ENCODE measurements around the gene ATRNL1. TPM values are rescaled to one million over a fixed set of nuclear protein-coding genes. Genes with fewer than 3 reads are reported as not detected.

Gene ATRNL1
- total and polyA plus RNA-seq, 2 experiments from 2014 or later = 4.8 to 29.7 TPM

DNA sequence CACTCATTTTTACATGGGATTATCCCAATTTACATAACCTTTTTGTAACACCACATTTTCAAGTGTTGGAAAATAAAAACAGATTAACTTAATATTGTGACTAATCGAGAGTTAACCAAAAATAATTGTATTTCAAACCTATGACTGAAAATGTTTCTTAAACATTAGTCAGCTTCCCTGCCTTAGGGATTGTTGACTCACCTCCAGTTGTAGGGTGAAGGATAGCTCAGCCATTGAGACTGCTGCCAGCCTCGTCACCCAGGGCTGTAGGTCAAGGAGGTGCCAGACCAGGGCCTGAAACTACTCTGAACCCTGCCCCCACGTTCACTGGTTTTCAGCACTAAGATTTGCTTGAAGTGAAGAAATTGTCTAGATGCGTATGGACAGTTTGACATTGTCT, 828.6 kb downstream of the ATRNL1 start:
- ATAC-seq (no peak), DNase-seq (ENCODE audit: low spot score) (no peak)
- Histone ChIP-seq H3K36me3 (ENCODE audit: insufficient read depth) (no peaks in the 10 kb centered on the region), H3K9me2 (ENCODE audit: insufficient read depth) (no peaks in the 10 kb centered on the region), H3K27me3 (ENCODE audit: insufficient read depth) (no peaks in the 10 kb centered on the region), H3K4me1 (ENCODE audit: insufficient read depth) (peaks cover 5% of the 10 kb centered on the region; the same call in 1 of the 2 replicates), H4K20me1 (replicated peaks; ENCODE audit: insufficient read depth) (no peaks in the 10 kb centered on the region), H3K79me2 (replicated peaks; ENCODE audit: insufficient read depth) (no peaks in the 10 kb centered on the region), H2AFZ (no peak overlapping the region), H3K4me3 (no peak overlapping the region), H3F3A (replicated peaks; ENCODE audit: low read depth) (no peaks in the 10 kb centered on the region), H3K4me2 (no peak overlapping the region), H3K27ac (ENCODE audit: low read depth) (no peak overlapping the region)
- no peak overlapping the region for H3K27ac Mint-ChIP-seq
- H3K9me3 Mint-ChIP-seq = peaks cover 8% of the 10 kb centered on the region; the same call in 2 of the 3 replicates
- peaks cover 5% of the 10 kb centered on the region; the same call in 2 of the 3 replicates for H3K36me3 Mint-ChIP-seq (ENCODE audit: low read depth)
- H3K27me3 Mint-ChIP-seq (ENCODE audit: insufficient read depth, low read depth, poor library complexity) = no peaks in the 10 kb centered on the region
- H3K4me1 Mint-ChIP-seq = peaks cover 6% of the 10 kb centered on the region; the same call in 2 of the 3 replicates
- H3K4me3 Mint-ChIP-seq = no peak overlapping the region
- TF ChIP-seq, protein P1, sequence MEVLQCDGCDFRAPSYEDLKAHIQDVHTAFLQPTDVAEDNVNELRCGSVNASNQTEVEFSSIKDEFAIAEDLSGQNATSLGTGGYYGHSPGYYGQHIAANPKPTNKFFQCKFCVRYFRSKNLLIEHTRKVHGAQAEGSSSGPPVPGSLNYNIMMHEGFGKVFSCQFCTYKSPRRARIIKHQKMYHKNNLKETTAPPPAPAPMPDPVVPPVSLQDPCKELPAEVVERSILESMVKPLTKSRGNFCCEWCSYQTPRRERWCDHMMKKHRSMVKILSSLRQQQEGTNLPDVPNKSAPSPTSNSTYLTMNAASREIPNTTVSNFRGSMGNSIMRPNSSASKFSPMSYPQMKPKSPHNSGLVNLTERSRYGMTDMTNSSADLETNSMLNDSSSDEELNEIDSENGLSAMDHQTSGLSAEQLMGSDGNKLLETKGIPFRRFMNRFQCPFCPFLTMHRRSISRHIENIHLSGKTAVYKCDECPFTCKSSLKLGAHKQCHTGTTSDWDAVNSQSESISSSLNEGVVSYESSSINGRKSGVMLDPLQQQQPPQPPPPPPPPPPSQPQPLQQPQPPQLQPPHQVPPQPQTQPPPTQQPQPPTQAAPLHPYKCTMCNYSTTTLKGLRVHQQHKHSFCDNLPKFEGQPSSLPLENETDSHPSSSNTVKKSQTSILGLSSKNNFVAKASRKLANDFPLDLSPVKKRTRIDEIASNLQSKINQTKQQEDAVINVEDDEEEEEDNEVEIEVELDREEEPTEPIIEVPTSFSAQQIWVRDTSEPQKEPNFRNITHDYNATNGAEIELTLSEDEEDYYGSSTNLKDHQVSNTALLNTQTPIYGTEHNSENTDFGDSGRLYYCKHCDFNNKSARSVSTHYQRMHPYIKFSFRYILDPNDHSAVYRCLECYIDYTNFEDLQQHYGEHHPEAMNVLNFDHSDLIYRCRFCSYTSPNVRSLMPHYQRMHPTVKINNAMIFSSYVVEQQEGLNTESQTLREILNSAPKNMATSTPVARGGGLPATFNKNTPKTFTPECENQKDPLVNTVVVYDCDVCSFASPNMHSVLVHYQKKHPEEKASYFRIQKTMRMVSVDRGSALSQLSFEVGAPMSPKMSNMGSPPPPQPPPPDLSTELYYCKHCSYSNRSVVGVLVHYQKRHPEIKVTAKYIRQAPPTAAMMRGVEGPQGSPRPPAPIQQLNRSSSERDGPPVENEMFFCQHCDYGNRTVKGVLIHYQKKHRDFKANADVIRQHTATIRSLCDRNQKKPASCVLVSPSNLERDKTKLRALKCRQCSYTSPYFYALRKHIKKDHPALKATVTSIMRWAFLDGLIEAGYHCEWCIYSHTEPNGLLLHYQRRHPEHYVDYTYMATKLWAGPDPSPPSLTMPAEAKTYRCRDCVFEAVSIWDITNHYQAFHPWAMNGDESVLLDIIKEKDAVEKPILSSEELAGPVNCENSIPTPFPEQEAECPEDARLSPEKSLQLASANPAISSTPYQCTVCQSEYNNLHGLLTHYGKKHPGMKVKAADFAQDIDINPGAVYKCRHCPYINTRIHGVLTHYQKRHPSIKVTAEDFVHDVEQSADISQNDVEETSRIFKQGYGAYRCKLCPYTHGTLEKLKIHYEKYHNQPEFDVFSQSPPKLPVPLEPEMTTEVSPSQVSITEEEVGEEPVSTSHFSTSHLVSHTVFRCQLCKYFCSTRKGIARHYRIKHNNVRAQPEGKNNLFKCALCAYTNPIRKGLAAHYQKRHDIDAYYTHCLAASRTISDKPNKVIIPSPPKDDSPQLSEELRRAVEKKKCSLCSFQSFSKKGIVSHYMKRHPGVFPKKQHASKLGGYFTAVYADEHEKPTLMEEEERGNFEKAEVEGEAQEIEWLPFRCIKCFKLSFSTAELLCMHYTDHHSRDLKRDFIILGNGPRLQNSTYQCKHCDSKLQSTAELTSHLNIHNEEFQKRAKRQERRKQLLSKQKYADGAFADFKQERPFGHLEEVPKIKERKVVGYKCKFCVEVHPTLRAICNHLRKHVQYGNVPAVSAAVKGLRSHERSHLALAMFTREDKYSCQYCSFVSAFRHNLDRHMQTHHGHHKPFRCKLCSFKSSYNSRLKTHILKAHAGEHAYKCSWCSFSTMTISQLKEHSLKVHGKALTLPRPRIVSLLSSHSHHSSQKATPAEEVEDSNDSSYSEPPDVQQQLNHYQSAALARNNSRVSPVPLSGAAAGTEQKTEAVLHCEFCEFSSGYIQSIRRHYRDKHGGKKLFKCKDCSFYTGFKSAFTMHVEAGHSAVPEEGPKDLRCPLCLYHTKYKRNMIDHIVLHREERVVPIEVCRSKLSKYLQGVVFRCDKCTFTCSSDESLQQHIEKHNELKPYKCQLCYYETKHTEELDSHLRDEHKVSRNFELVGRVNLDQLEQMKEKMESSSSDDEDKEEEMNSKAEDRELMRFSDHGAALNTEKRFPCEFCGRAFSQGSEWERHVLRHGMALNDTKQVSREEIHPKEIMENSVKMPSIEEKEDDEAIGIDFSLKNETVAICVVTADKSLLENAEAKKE (CRISPR knock-in tag; IDR thresholded peaks at IDR 0.05) = no peak
- no peak for TF ChIP-seq JUNB (IDR thresholded peaks at IDR 0.05; ENCODE audit: unreplicated experiment)
- TF ChIP-seq STAT1 (IDR thresholded peaks at IDR 0.05; ENCODE audit: unreplicated experiment) = no peak
- TF ChIP-seq, protein P2, sequence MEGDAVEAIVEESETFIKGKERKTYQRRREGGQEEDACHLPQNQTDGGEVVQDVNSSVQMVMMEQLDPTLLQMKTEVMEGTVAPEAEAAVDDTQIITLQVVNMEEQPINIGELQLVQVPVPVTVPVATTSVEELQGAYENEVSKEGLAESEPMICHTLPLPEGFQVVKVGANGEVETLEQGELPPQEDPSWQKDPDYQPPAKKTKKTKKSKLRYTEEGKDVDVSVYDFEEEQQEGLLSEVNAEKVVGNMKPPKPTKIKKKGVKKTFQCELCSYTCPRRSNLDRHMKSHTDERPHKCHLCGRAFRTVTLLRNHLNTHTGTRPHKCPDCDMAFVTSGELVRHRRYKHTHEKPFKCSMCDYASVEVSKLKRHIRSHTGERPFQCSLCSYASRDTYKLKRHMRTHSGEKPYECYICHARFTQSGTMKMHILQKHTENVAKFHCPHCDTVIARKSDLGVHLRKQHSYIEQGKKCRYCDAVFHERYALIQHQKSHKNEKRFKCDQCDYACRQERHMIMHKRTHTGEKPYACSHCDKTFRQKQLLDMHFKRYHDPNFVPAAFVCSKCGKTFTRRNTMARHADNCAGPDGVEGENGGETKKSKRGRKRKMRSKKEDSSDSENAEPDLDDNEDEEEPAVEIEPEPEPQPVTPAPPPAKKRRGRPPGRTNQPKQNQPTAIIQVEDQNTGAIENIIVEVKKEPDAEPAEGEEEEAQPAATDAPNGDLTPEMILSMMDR (conservative IDR thresholded peaks at IDR 0.05; ENCODE audit: low read depth in 2 of 2) = no peak
- TF ChIP-seq, protein P3, sequence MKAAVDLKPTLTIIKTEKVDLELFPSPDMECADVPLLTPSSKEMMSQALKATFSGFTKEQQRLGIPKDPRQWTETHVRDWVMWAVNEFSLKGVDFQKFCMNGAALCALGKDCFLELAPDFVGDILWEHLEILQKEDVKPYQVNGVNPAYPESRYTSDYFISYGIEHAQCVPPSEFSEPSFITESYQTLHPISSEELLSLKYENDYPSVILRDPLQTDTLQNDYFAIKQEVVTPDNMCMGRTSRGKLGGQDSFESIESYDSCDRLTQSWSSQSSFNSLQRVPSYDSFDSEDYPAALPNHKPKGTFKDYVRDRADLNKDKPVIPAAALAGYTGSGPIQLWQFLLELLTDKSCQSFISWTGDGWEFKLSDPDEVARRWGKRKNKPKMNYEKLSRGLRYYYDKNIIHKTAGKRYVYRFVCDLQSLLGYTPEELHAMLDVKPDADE (IDR thresholded peaks at IDR 0.05) = no peak

Data from GM23338 (cell line).